Retinal pigment epithelial cell (primary cell): ENCODE results near the gene PI4KA.
"Not testable (repeated sequence)": the region's sequence is repeated elsewhere in the genome, so short reads cannot be mapped to it uniquely, and the experiment has no call there.

Experiments used
- DNase-seq: peaks from one replicate; pipeline ENCODE4 v3.0.0-alpha.2; 2010; ENCODE audit warnings: low read depth
- H3K4me3 ChIP-seq: 2 replicates; pipeline ENCODE4 v1.5.1; 2011; ENCODE audit warnings: mild to moderate bottlenecking, low read length, control low read depth, moderate library complexity
- TF ChIP-seq, protein P1 (sequence below): conservative IDR thresholded peaks from 2 replicates; pipeline ENCODE4 v1.5.1; 2011; ENCODE audit warnings: low read depth, low read length, control low read depth, inconsistent platforms

PI4KA gene

DNA sequence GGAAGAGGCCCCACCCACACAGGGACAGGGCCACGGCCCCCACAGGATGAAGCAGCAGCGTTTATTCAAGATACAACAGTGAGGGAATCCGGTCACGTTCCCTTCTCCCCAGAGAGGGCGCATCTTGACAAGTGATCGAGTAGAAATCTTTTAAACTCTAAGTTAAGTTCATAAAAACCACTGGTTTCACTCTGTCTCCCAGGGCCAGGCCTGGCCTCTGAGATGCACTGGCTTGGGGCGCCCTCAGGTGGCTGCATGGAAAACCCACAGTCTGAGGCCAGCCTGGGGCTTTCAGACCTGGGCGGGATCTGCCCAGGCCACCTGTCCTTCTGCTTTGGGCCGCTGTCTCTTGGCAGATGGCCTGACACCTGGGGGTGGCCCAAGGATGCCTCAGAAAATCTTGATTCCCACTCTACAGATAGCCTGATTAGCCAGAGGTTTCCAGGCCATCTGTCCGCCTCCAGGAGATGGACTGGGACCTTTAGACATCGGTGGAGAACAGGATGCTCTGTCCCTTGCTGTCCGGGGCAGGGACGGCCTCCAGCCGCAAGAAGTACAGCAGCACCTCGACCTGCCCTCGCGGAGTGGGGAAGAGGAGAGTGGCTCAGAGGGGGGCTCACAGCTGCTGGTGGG is 161.0 kb downstream of the PI4KA start:
- not testable (repeated sequence) for H3K4me3 ChIP-seq
- TF ChIP-seq, protein P1, sequence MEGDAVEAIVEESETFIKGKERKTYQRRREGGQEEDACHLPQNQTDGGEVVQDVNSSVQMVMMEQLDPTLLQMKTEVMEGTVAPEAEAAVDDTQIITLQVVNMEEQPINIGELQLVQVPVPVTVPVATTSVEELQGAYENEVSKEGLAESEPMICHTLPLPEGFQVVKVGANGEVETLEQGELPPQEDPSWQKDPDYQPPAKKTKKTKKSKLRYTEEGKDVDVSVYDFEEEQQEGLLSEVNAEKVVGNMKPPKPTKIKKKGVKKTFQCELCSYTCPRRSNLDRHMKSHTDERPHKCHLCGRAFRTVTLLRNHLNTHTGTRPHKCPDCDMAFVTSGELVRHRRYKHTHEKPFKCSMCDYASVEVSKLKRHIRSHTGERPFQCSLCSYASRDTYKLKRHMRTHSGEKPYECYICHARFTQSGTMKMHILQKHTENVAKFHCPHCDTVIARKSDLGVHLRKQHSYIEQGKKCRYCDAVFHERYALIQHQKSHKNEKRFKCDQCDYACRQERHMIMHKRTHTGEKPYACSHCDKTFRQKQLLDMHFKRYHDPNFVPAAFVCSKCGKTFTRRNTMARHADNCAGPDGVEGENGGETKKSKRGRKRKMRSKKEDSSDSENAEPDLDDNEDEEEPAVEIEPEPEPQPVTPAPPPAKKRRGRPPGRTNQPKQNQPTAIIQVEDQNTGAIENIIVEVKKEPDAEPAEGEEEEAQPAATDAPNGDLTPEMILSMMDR: peak; percentile 68

DNA sequence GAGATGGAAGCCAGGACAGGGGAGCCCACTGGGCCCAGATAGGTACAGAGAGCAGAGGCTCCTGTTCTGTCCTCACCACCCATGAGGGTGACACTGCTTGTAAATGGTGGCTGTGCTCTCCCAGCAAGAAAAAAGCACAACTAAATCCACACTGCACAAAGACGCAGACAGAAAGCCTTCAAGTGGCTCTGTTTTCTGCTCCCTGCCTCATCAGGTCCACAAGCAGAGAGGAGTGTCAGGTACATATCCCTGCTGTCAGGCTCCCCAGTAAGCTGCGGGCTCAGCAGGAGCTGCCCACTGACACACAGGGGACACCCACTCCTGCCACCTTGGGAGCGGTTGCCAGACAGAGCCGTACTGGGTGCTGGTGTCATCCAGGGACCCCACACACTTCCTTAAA is 162.6 kb downstream of the PI4KA start:
- not testable (repeated sequence) for H3K4me3 ChIP-seq, DNase-seq

More for the DNA sequence above, 161.0 kb downstream of the PI4KA start:
- peak; percentile 30 for DNase-seq

DNA sequence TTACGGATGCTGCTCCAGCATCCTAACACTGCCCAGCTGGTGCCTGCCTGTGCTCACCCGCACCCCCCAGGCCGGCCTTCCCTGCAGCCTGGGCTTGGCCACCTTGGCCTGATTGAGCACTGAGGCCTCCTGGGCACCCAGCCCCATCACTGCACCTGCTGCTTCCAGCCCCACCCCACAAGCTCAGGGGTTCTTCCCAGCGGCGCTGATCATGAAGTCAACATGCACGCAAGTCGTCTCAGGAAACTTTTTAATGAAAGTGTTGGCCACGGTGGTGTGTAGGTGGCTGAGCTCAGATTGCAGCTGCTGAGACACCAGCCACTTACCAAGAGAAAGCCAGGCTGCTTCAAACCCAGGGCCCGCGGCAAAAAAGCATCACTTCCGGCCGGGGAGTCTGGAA is 163.4 kb downstream of the PI4KA start:
- not testable (repeated sequence) for H3K4me3 ChIP-seq, DNase-seq

DNA sequence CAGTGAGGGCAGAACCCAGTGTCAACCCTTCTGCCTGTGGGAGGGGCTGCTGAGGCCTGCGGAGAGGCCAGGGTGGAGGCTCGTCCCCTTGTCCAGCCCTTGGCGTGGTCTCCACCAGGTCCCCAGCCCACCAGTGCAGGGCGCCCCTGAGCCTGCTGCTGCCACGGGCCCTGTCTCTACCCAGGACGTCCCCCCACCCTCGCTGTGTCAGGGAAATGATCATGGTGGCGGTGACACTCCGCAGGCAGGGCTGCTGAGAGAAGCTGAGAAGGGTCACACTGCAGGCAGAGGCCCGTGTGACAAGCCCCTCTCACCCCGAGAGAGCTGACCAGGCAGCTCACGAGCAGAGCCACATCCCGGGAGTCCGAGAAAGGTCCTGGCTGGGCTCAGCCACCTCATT is 164.4 kb downstream of the PI4KA start:
- H3K4me3 ChIP-seq, DNase-seq: not testable (repeated sequence)

DNA sequence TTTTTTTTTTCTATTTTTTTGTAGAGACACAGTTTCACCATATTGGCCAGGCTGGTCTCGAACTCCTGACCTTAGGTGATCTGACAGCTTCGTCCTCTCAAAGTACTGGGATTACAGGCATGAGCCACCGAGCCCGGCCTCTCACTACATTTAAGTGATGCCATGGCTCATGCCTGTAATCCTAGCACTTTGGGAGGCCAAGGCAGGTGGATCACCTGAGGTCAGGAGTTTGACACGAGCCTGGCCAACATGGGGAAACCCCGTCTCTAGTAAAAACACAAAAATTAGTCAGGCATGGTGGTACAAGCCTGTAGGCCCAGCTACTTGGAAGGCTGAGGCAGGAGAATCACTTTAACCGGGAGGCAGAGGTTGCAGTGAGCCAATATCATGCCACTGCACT is 165.7 kb downstream of the PI4KA start:
- not testable (repeated sequence) for H3K4me3 ChIP-seq, DNase-seq

DNA sequence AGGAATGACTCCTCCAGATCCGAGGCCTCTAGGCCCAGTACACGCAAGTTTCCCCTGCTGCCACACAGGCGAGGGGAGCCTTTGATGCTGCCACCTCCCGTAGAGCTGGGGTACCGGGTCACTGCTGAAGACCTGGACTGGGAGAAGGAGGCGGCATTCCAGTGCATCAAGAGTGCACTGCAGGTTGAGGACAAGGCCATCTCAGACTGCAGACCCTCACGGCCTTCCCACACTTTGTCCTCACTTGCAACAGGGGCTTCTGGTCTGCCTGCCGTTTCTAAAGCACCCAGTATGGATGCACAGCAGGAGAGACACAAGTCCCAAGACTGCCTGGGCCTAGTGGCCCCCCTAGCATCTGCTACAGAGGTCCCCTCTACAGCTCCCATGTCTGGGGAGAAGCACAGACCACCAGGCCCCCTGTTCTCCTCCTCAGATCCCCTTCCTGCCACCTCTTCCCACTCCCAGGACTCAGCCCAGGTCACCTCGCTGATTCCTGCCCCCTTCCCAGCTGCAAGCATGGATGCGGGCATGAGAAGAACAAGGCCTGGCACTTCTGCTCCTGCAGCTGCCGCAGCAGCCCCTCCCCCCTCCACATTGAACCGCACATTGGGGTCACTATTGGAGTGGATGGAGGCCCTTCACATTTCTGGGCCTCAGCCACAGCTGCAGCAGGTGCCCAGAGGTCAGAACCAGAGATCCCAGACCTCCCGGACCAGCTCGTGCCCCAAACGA is 167.9 kb downstream of the PI4KA start:
- not testable (repeated sequence) for H3K4me3 ChIP-seq, DNase-seq

DNA sequence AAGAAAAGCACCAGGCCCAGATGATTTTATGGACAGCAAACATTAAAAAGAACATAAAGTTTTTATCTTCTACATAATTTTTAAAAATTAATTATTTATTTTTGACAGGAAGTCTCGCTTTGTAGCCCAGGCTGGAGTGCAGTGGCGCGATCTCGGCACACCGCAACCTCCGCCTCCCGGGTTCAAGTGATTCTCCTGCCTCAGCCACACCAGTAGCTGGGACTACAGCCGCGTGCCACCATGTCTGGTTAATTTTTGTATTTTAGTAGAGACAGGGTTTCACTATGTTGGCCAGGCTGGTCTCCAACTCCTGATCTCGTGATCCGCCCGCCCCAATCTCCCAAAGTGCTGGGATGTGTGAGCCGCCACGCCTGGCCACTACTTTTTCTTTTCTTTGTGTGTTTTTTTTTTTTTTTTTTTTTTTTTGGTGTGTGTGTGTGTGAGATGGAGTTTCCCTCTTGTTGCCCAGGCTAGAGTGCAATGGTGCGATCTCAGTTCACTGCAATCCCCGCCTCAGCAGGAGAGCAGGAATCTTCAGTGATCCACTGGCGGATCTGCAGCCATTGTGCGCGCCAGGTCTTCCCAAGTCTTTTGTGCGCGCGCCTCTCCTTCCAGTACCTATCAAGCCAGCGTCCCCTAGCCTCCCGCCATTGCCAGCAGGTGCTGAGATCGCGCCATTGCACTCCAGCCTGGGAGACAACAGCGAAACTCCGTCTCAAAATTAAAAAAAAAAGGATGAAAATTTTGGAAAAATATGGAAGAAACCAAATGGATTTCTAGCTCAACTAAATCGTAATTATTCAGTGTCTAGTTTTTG is 171.0 kb downstream of the PI4KA start:
- not testable (repeated sequence) for DNase-seq, H3K4me3 ChIP-seq

DNA sequence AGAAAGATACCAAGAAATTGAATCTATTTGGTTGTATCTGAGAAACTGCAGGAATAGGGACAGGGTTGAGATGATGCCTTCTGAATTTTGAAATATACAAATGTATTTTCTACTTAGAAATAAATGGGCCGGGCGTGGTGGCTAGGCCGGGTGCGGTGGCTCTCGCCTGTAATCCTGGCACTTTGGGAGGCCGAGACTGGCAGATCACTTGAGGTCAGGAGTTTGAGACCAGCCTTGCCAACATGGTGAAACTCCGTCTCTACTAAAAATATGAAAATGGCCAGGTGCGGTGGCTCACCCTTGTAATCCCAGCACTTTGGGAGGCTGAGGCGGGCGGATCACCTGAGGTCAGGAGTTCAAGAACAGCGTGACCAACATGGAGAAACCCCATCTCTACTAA is 172.8 kb downstream of the PI4KA start:
- not testable (repeated sequence) for DNase-seq, H3K4me3 ChIP-seq

DNA sequence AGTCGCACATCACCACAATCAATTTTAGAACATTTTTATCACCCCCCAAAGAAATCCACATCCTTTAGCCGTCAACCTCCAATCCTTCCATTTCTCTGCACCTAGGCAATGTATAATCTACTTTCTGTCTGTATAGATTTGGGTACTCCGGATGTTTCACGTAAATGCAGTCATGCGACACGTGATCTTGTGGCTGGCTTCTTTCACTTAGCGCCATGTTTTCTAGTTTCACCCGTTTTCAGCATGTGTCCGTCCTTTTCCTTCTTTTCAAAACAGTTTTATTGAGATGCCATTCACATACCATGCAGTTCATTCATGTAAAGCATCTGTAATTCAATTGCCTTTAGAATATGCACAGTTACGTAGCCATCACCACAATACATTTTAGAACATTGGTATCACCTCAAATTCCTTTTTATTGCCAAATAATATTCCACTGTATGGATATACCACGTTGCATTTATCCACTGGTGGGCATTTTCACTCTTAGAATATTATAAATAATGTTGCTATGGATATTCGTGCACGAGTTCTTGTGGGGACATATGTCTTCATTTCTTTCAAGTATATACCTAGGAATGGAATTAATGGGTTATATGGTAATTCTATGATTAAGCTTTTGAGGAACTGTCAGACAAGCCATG is 179.7 kb downstream of the PI4KA start:
- not testable (repeated sequence) for H3K4me3 ChIP-seq, DNase-seq

DNA sequence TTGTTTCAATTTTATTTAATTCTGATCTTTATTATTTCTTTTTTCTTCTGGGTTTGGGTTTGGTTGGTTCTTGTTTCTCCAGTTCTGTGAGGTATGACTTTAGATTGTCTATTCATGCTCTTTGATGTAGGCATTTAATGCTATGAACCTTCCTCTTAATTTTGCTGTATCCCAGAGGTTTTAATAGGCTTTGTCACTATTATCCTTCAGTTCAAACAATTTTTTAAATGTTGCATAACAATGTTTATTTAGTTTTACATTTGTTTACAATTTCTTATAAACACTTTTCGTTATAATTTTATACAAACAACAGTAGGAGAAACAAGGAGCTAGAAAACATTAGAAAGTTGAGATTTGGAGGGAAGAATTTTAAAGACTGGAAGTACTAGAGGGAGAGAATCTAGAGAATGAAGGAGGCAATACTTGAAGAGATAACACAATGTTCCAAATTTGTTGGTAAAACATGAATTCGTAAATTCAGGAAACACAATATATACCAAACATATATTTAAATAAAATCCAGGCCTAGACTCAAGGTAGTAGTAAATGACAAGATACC is 180.8 kb downstream of the PI4KA start:
- H3K4me3 ChIP-seq: no peak overlapping the region
- TF ChIP-seq, protein P1: no peak
- DNase-seq: no peak

DNA sequence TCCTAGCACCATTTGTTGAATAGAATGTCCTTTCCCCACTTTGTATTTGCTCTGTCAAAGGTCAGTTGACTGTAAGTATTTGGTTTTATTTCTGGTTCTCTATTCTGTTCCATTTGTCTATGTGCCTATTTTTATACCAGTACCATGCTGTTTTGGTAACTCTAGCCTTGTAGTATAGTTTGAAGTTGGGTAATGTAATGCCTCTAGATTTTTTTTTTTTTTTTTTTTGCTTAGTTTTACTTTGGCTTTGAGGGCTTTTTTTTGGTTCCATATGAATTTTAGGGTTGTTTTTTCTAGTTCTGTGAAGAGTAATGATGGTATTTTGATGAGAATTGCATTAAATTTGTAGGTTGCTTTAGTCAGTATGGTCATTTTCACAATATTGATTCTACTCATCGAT is 183.0 kb downstream of the PI4KA start:
- H3K4me3 ChIP-seq, DNase-seq: not testable (repeated sequence)
